ENCODE measurements around the gene CD164L2.

CD164L2 gene

DNA sequence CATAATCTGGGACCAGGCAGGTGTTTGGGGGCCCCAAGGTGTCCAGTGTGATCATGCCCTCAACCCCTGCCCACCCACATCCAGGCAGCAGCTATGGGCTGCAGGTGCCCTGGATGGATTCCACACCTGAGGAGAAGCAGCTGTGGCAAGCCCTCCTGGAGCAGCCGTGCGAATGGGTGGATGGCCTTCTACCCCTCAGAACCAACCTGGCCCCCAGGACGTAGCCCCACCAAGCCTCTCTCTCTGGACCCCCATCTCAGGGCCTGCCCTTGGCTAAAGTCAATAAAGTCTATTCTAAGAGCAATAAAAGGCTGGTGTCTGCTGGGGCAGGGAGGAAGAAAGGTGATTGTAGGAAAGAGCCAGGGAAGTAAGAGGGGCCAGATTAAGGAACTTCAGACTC is 29.5 kb downstream of the CD164L2 start:
- TF ChIP-seq CTCF (conservative IDR thresholded peaks at IDR 0.05; ENCODE audit: low read depth, low read length) = no peak
- no peaks in the 10 kb centered on the region for H4K20me1 ChIP-seq (ENCODE audit: insufficient read depth)
- H3K4me2 ChIP-seq = no peak overlapping the region
- no peak overlapping the region for H3K4me3 ChIP-seq (IDR thresholded peaks at IDR 0.05; ENCODE audit: insufficient read depth, low read depth, low read length)
- no peak overlapping the region for H3K9ac ChIP-seq
- H3K4me1 ChIP-seq (ENCODE audit: low read depth, poor library complexity, severe bottlenecking) = peaks cover 7% of the 10 kb centered on the region
- no peak overlapping the region for H2AFZ ChIP-seq (ENCODE audit: low read depth)
- H3K79me2 ChIP-seq (ENCODE audit: insufficient read depth, low read depth) = no peaks in the 10 kb centered on the region
- no peaks in the 10 kb centered on the region for H3K27me3 ChIP-seq (ENCODE audit: insufficient read depth, low read depth)
- H3K27ac ChIP-seq = no peak overlapping the region
- H3K36me3 ChIP-seq (ENCODE audit: insufficient read depth) = no peaks in the 10 kb centered on the region

DNA sequence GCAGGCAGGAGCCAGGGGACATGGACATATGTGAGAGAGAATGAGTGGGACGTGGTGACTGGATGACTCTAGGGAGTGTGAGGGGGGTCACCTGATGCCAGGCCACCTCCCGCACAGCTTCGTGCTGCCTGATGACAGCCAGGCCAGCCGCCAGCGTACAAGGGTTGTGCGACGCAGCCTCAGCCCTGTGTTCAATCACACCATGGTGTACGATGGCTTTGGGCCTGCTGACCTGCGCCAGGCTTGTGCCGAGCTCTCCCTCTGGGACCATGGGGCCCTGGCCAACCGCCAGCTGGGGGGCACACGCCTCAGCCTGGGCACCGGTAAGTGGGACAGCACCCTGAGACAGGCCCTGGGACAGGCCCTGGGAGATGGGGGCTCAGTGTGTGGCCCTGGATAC is 30.0 kb downstream of the CD164L2 start:
- H3K4me2 ChIP-seq = no peak overlapping the region
- H2AFZ ChIP-seq (ENCODE audit: low read depth) = no peak overlapping the region
- H4K20me1 ChIP-seq (ENCODE audit: insufficient read depth) = no peaks in the 10 kb centered on the region
- H3K79me2 ChIP-seq (ENCODE audit: insufficient read depth, low read depth) = no peaks in the 10 kb centered on the region
- no peaks in the 10 kb centered on the region for H3K27me3 ChIP-seq (ENCODE audit: insufficient read depth, low read depth)
- no peak overlapping the region for H3K27ac ChIP-seq
- no peak for TF ChIP-seq CTCF (conservative IDR thresholded peaks at IDR 0.05; ENCODE audit: low read depth, low read length)
- peaks cover 7% of the 10 kb centered on the region for H3K4me1 ChIP-seq (ENCODE audit: low read depth, poor library complexity, severe bottlenecking)
- no peaks in the 10 kb centered on the region for H3K36me3 ChIP-seq (ENCODE audit: insufficient read depth)
- no peak overlapping the region for H3K9ac ChIP-seq
- no peak overlapping the region for H3K4me3 ChIP-seq (IDR thresholded peaks at IDR 0.05; ENCODE audit: insufficient read depth, low read depth, low read length)

- Histone ChIP-seq H3K27me3 (ENCODE audit: insufficient read depth, low read depth) (no peaks in the 10 kb centered on the region), H3K4me2 (no peak overlapping the region), H3K36me3 (ENCODE audit: insufficient read depth) (no peaks in the 10 kb centered on the region), H3K4me3 (IDR thresholded peaks at IDR 0.05; ENCODE audit: insufficient read depth, low read depth, low read length) (no peak overlapping the region), H3K4me1 (ENCODE audit: low read depth, poor library complexity, severe bottlenecking) (no peaks in the 10 kb centered on the region), H2AFZ (ENCODE audit: low read depth) (no peak overlapping the region), H3K79me2 (ENCODE audit: insufficient read depth, low read depth) (no peaks in the 10 kb centered on the region), H3K27ac (no peak overlapping the region), H3K9ac (no peak overlapping the region), H4K20me1 (ENCODE audit: insufficient read depth) (no peaks in the 10 kb centered on the region)
- TF ChIP-seq CTCF (conservative IDR thresholded peaks at IDR 0.05; ENCODE audit: low read depth, low read length) = no peak
Measured at GRCh38 chr1:27351541-27352107, 31.5 kb downstream of the CD164L2 start.

- Histone ChIP-seq H3K4me3 (IDR thresholded peaks at IDR 0.05; ENCODE audit: insufficient read depth, low read depth, low read length) (no peak overlapping the region), H3K27me3 (ENCODE audit: insufficient read depth, low read depth) (no peaks in the 10 kb centered on the region), H4K20me1 (ENCODE audit: insufficient read depth) (no peaks in the 10 kb centered on the region), H3K36me3 (ENCODE audit: insufficient read depth) (no peaks in the 10 kb centered on the region), H3K27ac (no peak overlapping the region), H3K79me2 (ENCODE audit: insufficient read depth, low read depth) (no peaks in the 10 kb centered on the region), H3K9ac (no peak overlapping the region), H2AFZ (ENCODE audit: low read depth) (no peak overlapping the region), H3K4me2 (no peak overlapping the region), H3K4me1 (ENCODE audit: low read depth, poor library complexity, severe bottlenecking) (no peaks in the 10 kb centered on the region)
- TF ChIP-seq CTCF (conservative IDR thresholded peaks at IDR 0.05; ENCODE audit: low read depth, low read length) = no peak
Measured at GRCh38 chr1:27350663-27351540, 32.2 kb downstream of the CD164L2 start.

Measured in KMS-11 (cell line).